Measurements from ENCODE around the gene ETV6.

DNA sequence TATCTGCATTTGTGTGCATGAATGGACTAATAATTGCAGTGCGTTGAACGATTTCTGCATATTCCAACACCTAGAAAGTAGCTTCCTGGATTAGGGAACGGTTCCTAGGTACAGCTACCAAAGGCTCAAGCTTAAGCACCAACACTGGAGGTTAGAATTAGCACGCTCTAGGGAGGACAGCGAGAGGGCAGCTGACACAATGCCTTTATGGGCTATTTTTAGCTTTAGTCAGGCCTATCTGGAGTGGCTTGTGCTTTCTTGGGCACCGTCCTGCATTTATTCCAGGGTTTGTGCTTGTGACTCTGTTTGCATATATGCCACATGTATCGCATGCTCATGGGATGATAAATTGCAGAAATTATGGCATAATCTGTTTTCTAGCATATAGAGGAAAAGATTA, 13.7 kb downstream of the ETV6 start:
- TF ChIP-seq POLR2AphosphoS5 (IDR thresholded peaks at IDR 0.05; ENCODE audit: low read depth, low read length) (no peak), REST (IDR thresholded peaks at IDR 0.05; ENCODE audit: insufficient read depth in 1 of 2, low read depth in 2 of 2, low read length in 2 of 2) (no peak), SIN3A (IDR thresholded peaks at IDR 0.05; ENCODE audit: borderline replicate concordance, insufficient read depth, low read length) (no peak), TAF1 (IDR thresholded peaks at IDR 0.05; ENCODE audit: borderline replicate concordance, insufficient read depth, low read length) (no peak)
